Erythroblast (primary cell): ENCODE measurements around the gene RNU7-1.

Experiments used
- GATA1 ChIP-seq: IDR thresholded peaks from 2 replicates; pipeline ENCODE4 v1.6.1; 2011; ENCODE audit warnings: low read depth, mild to moderate bottlenecking, control low read depth, low read length, moderate library complexity
- POLR2A ChIP-seq: IDR thresholded peaks from 2 replicates; pipeline ENCODE4 v1.6.1; 2011; ENCODE audit warnings: mild to moderate bottlenecking, low read length

DNA sequence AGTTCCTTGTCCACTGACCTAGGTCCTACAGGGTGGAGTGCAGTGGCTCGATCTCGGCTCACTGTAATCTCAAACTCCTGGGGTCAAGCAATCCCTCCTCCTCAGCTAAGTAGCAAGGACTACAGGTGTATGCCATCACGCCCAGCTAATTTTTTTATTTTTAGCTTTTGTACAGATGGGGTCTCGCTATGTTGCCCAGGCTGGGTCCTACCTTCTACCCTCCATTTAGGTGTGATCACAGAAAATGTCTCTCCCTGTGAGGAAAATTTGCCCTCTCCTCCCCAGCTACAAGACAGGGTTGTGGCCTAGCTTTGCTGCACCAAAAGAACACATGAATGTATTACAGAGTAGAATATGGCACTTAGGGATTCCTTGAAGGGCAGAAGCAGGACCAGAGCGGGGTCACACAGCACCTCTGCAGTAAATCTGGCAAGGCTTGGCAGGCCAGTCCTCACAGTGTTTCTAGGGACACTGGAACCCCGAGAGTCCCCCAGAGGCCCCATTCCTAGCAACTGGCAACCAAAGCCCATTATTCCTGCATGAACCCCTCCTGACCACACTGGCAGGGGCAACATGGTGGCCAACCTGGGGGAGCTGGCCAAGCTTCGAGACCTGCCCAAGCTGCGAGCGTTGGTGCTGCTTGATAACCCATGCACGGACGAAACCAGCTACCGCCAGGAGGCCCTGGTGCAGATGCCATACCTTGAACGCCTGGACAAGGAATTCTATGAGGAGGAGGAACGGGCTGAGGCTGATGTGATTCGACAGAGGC is 31.3 kb upstream of the RNU7-1 start:
- no peak for TF ChIP-seq POLR2A
- no peak for TF ChIP-seq GATA1
